AG09309 (cell line): ENCODE results near the gene RETREG2.

Experiments used
- DNase-seq: peaks from one replicate; pipeline ENCODE4 v3.0.0-alpha.2; 2010; ENCODE audit warnings: low read depth
- H3K4me3 ChIP-seq: 2 replicates; pipeline ENCODE4 v1.5.1; 2011; ENCODE audit warnings: mild to moderate bottlenecking, low read depth, low read length, moderate library complexity; ENCODE audit not compliant: control insufficient read depth
- CTCF ChIP-seq: IDR thresholded peaks from 2 replicates; pipeline ENCODE4 v1.5.1; 2011; ENCODE audit warnings: mild to moderate bottlenecking, low read depth, low read length, inconsistent platforms; ENCODE audit not compliant: insufficient read depth, control insufficient read depth; ENCODE audit errors: missing control alignments

Gene RETREG2

GRCh38 chr2:219159771-219160185 is 18.3 kb upstream of the RETREG2 start:
- no peak for DNase-seq
- no peak for TF ChIP-seq CTCF
- H3K4me3 ChIP-seq, result peak overlapping the region; percentile 66

GRCh38 chr2:219160186-219161017 is 17.7 kb upstream of the RETREG2 start, which contains the start of gene NHEJ1:
Gene NHEJ1, minus strand, starts transcription at chr2:219160815. Its CDS starts 2,453 bp downstream, at chr2:219158362.
- peak within 1 kb of the TSS; percentile 66 for H3K4me3 ChIP-seq
- peak; percentile 72 for DNase-seq
- TF ChIP-seq CTCF, result peak; percentile 99

GRCh38 chr2:219161097-219161496 is 17.0 kb upstream of the RETREG2 start:
- no peak for DNase-seq
- no peak for TF ChIP-seq CTCF
- H3K4me3 ChIP-seq, result peak overlapping the region; percentile 66

GRCh38 chr2:219163156-219163555 is 14.9 kb upstream of the RETREG2 start:
- no peak overlapping the region for H3K4me3 ChIP-seq
- no peak for DNase-seq
- no peak for TF ChIP-seq CTCF

GRCh38 chr2:219165058-219165911 is 12.8 kb upstream of the RETREG2 start:
- no peak overlapping the region for H3K4me3 ChIP-seq
- no peak for DNase-seq
- TF ChIP-seq CTCF, result no peak

GRCh38 chr2:219167997-219168396 is 10.1 kb upstream of the RETREG2 start:
- H3K4me3 ChIP-seq, result no peak overlapping the region
- no peak for TF ChIP-seq CTCF
- no peak for DNase-seq
